MM.1S (cell line): ENCODE results near the gene DECR2.
A peak's percentile ranks its signal among the peaks of the same experiment; 100 is the strongest.

Source experiments
- DNase-seq: peaks from one replicate; pipeline ENCODE4 v3.0.0-alpha.2; 2015
- H2AFZ ChIP-seq: fragments of 300-600 bp; sonication (generic); 2 replicates; pipeline ENCODE4 v1.6.0; 2016; ENCODE audit warnings: antibody characterized with exemption, low read length
- H3F3A ChIP-seq: fragments of 300-600 bp; sonication (generic); 2 replicates; pipeline ENCODE4 v1.6.1; 2016; ENCODE audit warnings: mild to moderate bottlenecking, antibody characterized with exemption, low read length, moderate library complexity, mixed read lengths; ENCODE audit not compliant: insufficient read depth
- H3K27ac ChIP-seq: fragments of 300-600 bp; sonication (generic); 2 replicates; pipeline ENCODE4 v1.5.1; 2016; ENCODE audit warnings: mild to moderate bottlenecking, low read length
- H3K27me3 ChIP-seq: fragments of 300-600 bp; sonication (generic); replicated peaks from 2 replicates; pipeline ENCODE4 v1.6.0; 2016; ENCODE audit warnings: low read length; ENCODE audit not compliant: insufficient read depth
- H3K36me3 ChIP-seq: fragments of 300-600 bp; sonication (generic); replicated peaks from 2 replicates; pipeline ENCODE4 v1.6.1; 2016; ENCODE audit warnings: mild to moderate bottlenecking, low read length, mixed read lengths; ENCODE audit not compliant: insufficient read depth
- H3K4me1 ChIP-seq: fragments of 300-600 bp; sonication (generic); 2 replicates; pipeline ENCODE4 v1.6.1; 2016; ENCODE audit warnings: low read length, mixed read lengths
- H3K4me2 ChIP-seq: fragments of 300-600 bp; sonication (generic); 2 replicates; pipeline ENCODE4 v1.6.0; 2016; ENCODE audit warnings: low read depth, low read length
- H3K4me3 ChIP-seq: fragments of 300-600 bp; sonication (generic); 2 replicates; pipeline ENCODE4 v1.5.1; 2016; ENCODE audit warnings: low read length, mixed read lengths
- H3K79me2 ChIP-seq: fragments of 300-600 bp; sonication (generic); 2 replicates; pipeline ENCODE4 v1.6.1; 2016; ENCODE audit warnings: mixed run types, low read length, mixed read lengths
- H3K9ac ChIP-seq: fragments of 300-600 bp; sonication (generic); 2 replicates; pipeline ENCODE4 v1.6.1; 2016; ENCODE audit warnings: low read length, mixed read lengths
- H3K9me2 ChIP-seq: fragments of 300-600 bp; sonication (generic); replicated peaks from 2 replicates; pipeline ENCODE4 v1.6.1; 2016; ENCODE audit warnings: mild to moderate bottlenecking, low read length, mixed read lengths; ENCODE audit not compliant: insufficient read depth
- H3K9me3 ChIP-seq: fragments of 300-600 bp; sonication (generic); replicated peaks from 2 replicates; pipeline ENCODE4 v1.6.1; 2016; ENCODE audit warnings: mild to moderate bottlenecking, low read length, mixed read lengths; ENCODE audit not compliant: insufficient read depth
- H4K20me1 ChIP-seq: fragments of 300-600 bp; sonication (generic); 2 replicates; pipeline ENCODE4 v1.6.1; 2016; ENCODE audit warnings: mild to moderate bottlenecking, low read length, moderate library complexity, mixed read lengths; ENCODE audit not compliant: insufficient read depth
- EZH2 ChIP-seq: fragments of 300-600 bp; sonication (generic); optimal IDR thresholded peaks from 2 replicates; pipeline ENCODE3; 2017; ENCODE audit warnings: low read depth, mild to moderate bottlenecking, antibody characterized with exemption, low read length, mixed read lengths
- EZH2phosphoT487 ChIP-seq: fragments of 300-600 bp; sonication (generic); IDR thresholded peaks from 2 replicates; pipeline ENCODE4 v1.6.1; 2018; ENCODE audit warnings: antibody characterized with exemption, low read length
- TF ChIP-seq, protein P1 (sequence below): fragments of 300-600 bp; sonication (generic); IDR thresholded peaks from 2 replicates; pipeline ENCODE4 v1.5.1; 2016; ENCODE audit warnings: antibody characterized with exemption, low read length, mixed read lengths

Gene DECR2

DNA sequence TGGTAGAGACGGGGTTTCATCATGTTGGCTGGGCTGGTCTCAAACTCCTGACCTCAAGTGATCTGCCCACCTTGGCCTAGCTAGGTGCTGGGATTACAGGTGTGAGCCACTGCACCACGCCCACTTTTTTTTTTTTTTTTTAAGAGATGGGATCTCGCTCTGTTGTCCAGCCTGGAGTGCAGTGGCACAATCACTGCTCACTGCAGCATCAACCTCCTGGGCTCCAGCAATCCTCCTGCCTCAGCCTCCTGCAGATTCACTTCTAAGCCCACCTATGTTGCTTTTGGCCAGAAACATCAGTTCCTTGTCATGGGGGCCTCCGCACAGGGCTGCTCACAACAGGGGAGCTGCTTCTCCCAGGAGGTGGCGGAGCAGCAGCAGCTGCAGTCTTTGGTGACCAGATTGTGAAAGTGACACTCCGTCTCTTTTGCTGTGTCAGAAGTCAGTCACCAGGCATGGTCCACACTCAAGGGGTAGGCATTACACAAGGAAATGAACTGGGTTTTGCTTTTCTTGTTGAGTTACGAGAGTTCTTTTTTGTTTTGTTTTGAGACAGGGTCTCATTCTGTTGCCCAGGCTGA is 9.1 kb upstream of the DECR2 start:
- H3F3A ChIP-seq, result peaks cover 9% of the 10 kb centered on the region; the same call in 1 of the 2 replicates
- no peaks in the 10 kb centered on the region for H3K9me3 ChIP-seq
- no peaks in the 10 kb centered on the region for H3K27me3 ChIP-seq
- peak overlapping the region; percentile 65; the same call in 1 of the 2 replicates for H3K27ac ChIP-seq
- no peaks in the 10 kb centered on the region for H4K20me1 ChIP-seq
- H3K4me2 ChIP-seq, result peak overlapping the region; percentile 39; the same call in 1 of the 2 replicates
- H3K9me2 ChIP-seq, result no peaks in the 10 kb centered on the region
- peak overlapping the region; percentile 21; the same call in 1 of the 2 replicates for H3K4me3 ChIP-seq
- H3K9ac ChIP-seq, result peak overlapping the region; percentile 42; the same call in 1 of the 2 replicates
- peak; percentile 83 for DNase-seq
- no peak for TF ChIP-seq EZH2phosphoT487
- TF ChIP-seq, protein P1, sequence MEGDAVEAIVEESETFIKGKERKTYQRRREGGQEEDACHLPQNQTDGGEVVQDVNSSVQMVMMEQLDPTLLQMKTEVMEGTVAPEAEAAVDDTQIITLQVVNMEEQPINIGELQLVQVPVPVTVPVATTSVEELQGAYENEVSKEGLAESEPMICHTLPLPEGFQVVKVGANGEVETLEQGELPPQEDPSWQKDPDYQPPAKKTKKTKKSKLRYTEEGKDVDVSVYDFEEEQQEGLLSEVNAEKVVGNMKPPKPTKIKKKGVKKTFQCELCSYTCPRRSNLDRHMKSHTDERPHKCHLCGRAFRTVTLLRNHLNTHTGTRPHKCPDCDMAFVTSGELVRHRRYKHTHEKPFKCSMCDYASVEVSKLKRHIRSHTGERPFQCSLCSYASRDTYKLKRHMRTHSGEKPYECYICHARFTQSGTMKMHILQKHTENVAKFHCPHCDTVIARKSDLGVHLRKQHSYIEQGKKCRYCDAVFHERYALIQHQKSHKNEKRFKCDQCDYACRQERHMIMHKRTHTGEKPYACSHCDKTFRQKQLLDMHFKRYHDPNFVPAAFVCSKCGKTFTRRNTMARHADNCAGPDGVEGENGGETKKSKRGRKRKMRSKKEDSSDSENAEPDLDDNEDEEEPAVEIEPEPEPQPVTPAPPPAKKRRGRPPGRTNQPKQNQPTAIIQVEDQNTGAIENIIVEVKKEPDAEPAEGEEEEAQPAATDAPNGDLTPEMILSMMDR, result peak; percentile 60
- no peaks in the 10 kb centered on the region for H3K36me3 ChIP-seq
- H3K79me2 ChIP-seq, result no peaks in the 10 kb centered on the region
- H3K4me1 ChIP-seq, result peaks cover 9% of the 10 kb centered on the region; the same call in 1 of the 2 replicates
- peak overlapping the region; percentile 70 for H2AFZ ChIP-seq

DNA sequence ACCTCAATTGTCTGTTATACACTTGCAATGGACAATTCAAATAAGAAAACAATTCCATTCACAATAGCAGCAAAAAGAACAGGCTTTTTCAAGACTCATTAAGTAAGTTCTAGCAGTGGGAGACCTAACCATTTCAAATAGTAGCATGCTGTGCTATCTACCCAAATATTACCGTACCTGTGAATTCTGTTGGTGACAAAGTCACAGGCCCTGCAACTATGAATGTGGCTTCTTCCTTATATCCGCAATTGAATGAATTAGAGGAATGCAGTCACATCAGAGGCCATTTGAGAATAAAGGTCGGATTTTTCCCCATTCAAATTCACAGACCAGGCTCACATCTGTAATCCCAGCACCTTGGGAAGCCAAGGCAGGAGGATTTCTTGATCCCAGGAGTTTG is 5.5 kb upstream of the DECR2 start:
- H3F3A ChIP-seq, result peaks cover 25% of the 10 kb centered on the region
- peaks cover 16% of the 10 kb centered on the region for H3K79me2 ChIP-seq
- H3K4me3 ChIP-seq, result peak overlapping the region; percentile 67
- TF ChIP-seq EZH2phosphoT487 (no peak), EZH2 (no peak)
- TF ChIP-seq, protein P1, result no peak
- H4K20me1 ChIP-seq, result no peaks in the 10 kb centered on the region
- peak overlapping the region; percentile 72 for H2AFZ ChIP-seq
- H3K4me1 ChIP-seq, result peaks cover 13% of the 10 kb centered on the region
- no peak for DNase-seq
- no peaks in the 10 kb centered on the region for H3K9me3 ChIP-seq
- peak overlapping the region; percentile 16; the same call in 1 of the 2 replicates for H3K27ac ChIP-seq
- H3K4me2 ChIP-seq, result peak overlapping the region; percentile 99
- H3K9me2 ChIP-seq, result no peaks in the 10 kb centered on the region
- peak overlapping the region; percentile 58; the same call in 1 of the 2 replicates for H3K9ac ChIP-seq
- no peaks in the 10 kb centered on the region for H3K27me3 ChIP-seq
- H3K36me3 ChIP-seq, result no peaks in the 10 kb centered on the region

DNA sequence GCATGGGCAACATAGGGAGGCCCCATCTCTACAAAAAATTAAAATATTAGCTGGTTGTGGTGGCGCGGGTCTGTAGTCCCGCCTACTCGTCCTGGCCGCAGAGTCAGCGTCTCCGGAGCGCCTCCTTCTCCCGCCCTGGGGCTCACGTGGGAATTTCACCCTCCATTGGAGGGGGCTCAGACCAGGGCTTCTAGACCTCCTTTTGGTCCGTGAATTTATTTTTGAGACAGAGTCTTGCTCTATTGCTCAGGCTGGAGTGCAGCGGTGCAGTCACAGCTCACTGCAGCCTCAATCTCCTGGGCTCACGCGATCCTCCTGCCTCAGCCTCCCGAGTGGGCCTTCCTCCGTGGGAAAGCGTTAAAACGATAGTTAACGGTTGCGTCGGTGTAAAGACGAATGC is 5.1 kb upstream of the DECR2 start:
- peaks cover 29% of the 10 kb centered on the region for H3F3A ChIP-seq
- H3K79me2 ChIP-seq, result peaks cover 16% of the 10 kb centered on the region
- peaks cover 13% of the 10 kb centered on the region for H3K4me1 ChIP-seq
- peak overlapping the region; percentile 58; the same call in 1 of the 2 replicates for H3K9ac ChIP-seq
- TF ChIP-seq, protein P1, result no peak
- TF ChIP-seq EZH2 (no peak), EZH2phosphoT487 (no peak)
- peak overlapping the region; percentile 67 for H3K4me3 ChIP-seq
- peak overlapping the region; percentile 99 for H3K4me2 ChIP-seq
- H3K27ac ChIP-seq, result peak overlapping the region; percentile 16; the same call in 1 of the 2 replicates
- H2AFZ ChIP-seq, result peak overlapping the region; percentile 72
- H3K27me3 ChIP-seq, result no peaks in the 10 kb centered on the region
- no peaks in the 10 kb centered on the region for H3K9me3 ChIP-seq
- peak; percentile 63 for DNase-seq
- no peaks in the 10 kb centered on the region for H3K36me3 ChIP-seq
- no peaks in the 10 kb centered on the region for H4K20me1 ChIP-seq
- no peaks in the 10 kb centered on the region for H3K9me2 ChIP-seq
